ENCODE data around the gene CCDC116.
"Not testable (repeated sequence)": the region's sequence is repeated elsewhere in the genome, so short reads cannot be mapped to it uniquely, and the experiment has no call there.

Gene CCDC116

DNA sequence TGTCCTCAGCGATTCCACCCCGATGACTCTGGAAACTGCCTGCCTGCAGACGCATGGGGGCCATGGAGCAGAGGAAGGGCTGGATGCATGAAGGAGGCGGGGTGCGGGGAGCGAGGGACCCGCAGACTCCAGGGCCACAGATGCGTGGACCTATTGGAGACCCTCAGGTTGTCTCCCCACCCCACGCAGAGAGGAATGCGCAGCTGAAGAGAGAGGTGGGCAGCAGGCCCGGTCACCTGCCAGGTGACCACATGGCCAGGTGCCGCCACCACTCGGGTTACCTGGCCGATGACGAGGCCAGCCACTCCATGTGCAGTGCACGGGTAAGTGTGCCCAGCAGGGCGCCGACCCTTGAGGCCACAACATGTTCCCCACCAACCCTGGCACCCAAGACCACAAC, 371 bp downstream of the CCDC116 start:
- no peak for DNase-seq

DNA sequence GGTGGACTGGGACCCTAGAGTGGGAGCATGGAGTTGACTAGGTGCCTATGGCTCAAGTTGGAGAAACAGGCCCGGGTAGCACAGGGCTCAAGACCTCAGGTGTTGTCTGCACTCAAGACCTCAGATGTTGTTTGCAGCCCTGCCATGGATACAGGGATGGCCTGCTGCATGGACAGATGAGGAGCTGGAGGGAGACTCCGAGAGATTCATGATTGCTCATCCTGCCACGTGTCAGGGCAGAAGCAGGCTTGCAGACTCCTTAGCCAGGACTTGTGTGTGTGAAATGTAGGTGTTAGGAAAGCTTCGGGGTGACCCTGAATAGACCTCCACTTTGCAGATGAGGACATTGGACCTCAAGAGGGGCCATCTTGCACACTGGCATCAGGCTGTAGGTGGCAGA, 921 bp downstream of the CCDC116 start:
- no peak for DNase-seq

DNA sequence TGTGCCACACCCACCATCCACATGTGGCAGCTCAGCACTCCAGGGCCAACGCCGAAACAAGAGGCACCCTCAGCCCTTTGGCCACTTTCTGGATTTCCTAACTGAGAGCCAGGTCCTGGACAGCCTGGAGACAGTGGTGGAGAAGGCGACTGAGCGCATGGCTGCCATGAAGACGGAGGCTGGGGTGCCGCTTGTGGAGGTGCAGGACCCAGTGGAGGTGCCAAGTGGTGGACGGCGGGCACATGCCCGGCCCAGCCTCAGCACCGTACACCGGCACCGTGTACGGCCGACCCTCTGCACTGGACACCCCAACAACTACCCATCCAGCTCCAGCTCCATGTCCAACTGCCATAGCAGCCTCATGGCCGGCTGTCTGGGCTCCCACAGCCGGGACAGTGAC, 1.5 kb downstream of the CCDC116 start:
- no peak for DNase-seq

DNA sequence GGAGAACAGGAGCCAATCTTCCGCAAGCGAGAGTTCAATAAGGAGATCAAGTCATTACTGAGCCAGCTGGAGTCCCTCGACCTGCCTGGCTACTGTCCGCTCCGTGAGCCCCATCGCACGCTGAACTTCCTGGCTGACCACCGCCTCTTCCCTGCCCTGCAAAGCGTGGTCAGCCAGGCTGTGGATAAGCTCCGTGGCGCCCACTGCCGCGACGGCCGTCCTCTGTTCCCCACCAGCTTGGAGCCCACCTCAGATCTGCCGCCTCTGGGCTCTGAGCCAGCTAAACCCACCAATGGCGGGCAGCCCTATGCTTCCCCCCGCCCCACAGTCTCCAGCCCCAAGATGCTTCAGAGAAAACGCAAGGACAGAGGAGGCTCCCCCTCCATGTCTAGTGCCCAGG, 2.3 kb downstream of the CCDC116 start:
- no peak for DNase-seq

DNA sequence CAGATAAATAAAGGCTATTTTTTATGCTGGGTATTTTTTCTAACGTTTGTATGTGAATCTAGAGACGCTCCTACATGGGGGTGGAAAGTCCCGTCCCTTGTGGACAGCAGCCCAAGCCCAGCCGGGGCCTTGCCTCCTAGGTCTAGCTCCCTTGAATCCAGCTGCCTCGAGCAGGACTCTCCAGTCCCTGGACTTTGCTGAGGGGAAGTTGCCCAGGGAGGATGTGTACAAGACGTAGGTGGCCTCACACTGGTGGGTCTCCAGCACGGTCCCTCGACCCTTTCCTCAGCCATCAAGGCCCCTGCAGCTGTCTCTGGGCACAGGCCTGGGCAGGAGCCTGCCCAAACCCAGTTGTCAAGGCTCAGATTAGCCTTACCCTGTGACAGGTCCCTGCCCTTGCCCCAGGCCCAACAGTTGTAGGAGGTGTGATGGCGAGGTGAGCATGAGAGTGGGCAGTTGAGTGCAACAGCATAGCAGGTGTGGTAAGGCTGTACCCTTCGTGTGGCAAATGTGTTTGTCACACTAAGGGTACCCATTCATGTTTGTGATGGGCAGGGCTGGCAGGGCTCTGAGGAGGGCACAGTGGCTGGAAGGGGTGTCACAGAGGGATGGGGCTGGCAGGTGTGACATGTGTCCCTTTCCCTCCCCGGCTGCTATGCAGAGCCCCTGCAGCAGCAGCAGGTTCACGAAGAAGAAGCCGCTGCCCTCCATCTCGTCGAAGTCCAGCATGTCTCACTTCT, 3.4 kb downstream of the CCDC116 start:
- DNase-seq: no peak

DNA sequence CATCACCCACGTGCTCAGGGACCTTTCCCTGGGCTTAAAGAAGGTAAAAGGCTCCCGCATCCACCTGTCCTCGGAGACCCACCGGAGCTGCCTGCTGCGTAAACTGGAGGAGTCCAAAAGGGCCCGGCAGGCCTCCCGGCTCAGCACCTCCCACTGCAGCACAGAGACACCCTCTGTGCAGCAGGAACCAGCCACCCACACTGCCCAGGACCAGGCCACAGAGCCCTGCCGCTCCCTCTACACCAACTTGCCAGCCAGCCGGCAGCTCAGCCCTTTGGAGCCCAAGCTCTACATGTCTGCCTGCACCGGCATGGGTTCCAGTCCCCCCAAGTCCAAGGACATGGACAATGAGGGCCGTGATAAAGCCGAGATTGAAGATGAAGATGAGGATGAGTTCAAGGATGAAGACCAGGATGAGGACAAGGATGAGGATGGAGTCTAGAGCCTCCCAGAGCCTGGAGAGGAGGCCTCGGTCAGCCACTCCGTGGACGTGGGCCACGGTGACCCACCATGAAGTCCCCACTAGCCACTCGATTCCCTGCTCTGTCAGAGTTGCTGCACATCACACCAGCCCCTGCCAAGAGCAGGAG, 4.2 kb downstream of the CCDC116 start:
- no peak for DNase-seq

DNA sequence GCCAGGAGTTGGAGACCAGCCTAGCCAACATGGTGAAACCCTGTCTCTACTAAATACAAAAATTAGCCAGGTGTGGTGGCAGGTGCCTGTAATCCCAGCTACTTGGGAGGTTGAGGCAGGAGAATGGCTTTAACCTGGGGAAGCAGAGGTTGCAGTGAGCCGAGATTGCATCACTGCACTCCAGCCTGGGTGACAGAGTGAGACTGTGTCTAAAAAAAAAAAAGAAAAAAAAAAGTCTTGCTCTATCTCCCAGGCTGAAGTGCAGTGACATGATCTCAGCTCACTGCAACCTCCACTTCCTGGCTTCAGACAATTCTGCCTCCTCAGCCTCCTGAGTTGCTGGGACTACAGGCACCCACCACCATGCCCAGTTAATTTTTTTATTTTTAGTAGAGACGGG, 4.9 kb downstream of the CCDC116 start:
- DNase-seq: not testable (repeated sequence)

DNA sequence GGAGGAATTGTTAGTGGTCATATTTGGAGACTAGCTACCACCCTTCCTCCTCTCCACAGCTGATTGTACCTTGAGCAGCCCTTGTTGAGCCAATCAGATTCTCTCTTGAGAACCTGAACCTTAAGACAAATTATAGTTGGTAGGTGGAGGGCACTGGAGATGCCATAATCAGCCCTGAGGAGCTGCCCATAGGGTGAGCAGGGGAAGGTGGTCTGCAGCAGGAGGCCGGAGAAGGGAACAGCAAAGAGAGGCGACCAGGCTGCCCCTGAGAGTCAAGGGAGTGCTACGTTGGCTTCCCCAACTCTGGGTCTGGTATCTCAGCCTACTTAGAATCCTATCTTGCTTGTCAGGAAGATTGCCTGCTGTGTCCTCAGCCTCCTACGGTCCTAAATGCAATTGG, 6.8 kb downstream of the CCDC116 start:
- DNase-seq: no peak

DNA sequence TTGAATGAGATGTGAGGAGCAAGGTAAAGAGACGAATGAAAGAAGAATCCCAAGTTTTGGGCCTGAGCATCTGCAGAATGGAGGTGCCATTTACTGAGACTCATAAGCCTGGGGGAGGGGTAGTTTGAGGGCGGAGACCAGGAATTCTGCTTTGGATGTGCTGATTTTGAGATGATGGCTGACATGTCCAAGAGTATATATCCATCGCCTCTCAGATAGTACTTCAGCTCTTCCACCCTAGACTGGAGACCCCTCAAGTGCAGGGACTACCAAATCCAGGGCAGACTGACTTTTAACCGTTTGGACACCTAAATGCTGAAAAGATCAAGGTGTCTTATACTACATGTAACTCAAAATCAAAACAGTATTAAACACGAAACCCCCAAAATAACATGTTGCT, 8.2 kb downstream of the CCDC116 start:
- no peak for DNase-seq

DNA sequence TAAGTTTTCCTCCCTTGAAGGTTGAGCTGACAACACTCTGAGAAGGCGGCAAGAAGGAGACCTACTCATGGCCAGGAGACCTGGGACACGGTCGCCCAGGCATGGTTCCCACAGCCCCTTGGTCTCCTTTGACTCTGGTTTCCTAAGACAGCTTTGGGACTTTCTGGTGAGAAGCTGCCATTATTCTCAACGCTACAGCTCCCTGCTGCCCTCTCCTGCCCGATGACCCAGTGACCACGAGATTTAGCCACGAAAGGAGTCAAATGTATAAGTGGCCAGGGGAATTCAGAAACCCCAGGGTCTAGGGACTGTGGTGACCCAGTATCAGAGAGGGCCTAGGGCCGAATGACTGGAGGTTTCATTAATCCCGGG, 8.8 kb downstream of the CCDC116 start:
- DNase-seq: no peak

DNA sequence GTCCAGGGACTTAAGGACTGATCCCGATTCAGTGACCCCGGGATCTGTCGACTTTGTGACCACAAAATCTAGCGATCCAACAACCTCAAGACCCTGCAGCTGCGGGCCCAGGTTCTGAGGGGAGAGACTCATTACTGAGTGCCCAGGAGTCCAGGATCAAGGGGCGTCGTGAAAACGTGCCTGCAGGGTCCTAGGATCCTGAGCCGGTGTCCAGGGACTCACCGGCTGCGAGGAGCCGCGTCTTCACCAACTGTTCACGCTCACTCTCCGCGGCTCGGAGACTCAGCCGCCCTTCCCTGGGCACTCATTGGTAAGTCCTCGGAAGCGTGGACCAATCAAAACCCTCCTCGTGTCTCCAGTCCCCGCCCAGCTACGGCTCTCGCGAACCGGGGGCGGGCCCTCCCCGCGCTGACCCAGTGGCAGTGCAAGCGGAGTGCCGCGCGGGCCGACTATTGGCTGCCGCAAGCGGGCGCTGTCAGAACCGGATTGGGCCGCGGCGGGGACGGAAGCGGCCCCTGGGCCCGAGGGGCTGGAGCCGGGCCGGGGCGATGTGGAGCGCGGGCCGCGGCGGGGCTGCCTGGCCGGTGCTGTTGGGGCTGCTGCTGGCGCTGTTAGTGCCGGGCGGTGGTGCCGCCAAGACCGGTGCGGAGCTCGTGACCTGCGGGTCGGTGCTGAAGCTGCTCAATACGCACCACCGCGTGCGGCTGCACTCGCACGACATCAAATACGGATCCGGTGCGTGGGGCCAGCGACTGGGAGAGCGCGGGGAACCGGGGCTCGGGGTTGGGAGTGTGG, 9.4 kb downstream of the CCDC116 start, which contains the start of gene SDF2L1:
Gene SDF2L1, plus strand, starts transcription at position 514 of the 795 bp plus-strand sequence. Its CDS starts 35 bp downstream, at position 549.
- peak; percentile 98 for DNase-seq

DNA sequence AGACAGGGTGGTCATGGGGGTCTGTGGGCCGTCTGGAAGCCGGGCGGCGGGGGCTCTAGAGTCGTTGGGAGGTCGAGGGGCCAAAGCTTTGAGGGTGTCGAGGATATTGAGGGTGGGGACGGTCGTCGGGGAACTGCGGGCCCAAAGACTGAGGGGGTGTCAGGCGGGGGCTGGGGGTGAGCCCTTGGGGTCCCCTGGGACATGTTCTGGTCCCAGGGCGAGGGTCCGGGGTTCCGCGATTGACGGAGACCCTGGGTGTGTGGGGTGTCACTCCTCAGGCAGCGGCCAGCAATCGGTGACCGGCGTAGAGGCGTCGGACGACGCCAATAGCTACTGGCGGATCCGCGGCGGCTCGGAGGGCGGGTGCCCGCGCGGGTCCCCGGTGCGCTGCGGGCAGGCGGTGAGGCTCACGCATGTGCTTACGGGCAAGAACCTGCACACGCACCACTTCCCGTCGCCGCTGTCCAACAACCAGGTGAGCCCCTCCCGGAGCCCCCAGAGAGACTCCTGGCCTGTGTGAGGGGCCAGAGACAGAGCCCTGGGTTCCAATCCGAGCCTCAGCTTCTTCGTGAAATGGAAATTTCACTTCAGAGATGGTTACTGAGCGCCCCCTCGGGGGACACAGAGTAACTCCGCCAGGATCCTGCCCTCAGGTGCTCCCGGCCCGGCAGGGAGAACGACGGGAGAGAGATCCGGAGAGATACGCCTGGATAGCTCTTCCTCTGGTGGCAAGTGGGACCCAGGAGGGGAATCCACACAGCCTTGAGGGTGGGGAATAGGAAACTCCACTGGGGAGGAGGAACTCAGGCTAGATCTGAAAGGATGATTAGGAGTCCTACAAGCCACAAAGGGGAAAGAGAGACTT, 10.3 kb downstream of the CCDC116 start:
- peak; percentile 83 for DNase-seq

DNA sequence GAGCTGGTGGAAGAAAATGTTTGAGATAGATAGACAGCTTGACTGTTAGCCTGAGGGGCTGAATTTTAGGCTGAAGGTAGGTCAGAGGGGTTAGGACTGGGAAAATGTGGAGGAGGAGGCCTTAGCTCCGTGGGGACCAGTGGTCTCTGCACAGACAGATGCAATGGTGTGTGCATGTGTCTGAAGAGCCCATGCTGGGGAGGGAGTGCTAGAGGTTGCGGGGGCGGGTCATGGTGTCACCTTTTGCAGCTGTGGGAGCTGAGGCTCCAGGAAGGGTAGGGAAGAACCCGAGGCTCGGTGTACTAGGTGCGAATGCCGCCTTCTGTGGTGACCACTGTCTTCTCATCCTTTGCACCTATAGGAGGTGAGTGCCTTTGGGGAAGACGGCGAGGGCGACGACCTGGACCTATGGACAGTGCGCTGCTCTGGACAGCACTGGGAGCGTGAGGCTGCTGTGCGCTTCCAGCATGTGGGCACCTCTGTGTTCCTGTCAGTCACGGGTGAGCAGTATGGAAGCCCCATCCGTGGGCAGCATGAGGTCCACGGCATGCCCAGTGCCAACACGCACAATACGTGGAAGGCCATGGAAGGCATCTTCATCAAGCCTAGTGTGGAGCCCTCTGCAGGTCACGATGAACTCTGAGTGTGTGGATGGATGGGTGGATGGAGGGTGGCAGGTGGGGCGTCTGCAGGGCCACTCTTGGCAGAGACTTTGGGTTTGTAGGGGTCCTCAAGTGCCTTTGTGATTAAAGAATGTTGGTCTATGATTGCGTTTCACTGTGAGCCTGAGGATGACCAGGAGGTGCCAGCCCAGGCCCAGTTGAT, 11.2 kb downstream of the CCDC116 start:
- no peak for DNase-seq

DNA sequence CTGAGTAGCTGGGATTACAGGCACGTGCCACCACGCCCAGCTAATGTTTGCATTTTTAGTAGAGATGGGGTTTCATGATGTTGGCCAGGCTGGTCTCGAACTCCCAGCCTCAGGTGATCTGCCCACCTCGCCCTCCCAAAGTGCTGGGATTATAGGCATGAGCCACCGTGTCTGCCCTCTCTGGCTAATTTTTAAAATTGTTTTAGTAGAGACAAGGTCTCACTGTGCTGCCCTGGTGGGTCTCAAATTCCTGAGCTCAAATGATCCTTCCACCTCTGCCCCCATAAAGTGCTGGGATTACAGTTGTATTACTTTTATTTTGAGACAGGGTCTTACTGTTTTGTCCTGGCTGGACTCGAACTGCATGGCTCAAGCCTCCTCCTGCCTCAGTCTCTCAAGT, 13.0 kb downstream of the CCDC116 start:
- DNase-seq: not testable (repeated sequence)

DNA sequence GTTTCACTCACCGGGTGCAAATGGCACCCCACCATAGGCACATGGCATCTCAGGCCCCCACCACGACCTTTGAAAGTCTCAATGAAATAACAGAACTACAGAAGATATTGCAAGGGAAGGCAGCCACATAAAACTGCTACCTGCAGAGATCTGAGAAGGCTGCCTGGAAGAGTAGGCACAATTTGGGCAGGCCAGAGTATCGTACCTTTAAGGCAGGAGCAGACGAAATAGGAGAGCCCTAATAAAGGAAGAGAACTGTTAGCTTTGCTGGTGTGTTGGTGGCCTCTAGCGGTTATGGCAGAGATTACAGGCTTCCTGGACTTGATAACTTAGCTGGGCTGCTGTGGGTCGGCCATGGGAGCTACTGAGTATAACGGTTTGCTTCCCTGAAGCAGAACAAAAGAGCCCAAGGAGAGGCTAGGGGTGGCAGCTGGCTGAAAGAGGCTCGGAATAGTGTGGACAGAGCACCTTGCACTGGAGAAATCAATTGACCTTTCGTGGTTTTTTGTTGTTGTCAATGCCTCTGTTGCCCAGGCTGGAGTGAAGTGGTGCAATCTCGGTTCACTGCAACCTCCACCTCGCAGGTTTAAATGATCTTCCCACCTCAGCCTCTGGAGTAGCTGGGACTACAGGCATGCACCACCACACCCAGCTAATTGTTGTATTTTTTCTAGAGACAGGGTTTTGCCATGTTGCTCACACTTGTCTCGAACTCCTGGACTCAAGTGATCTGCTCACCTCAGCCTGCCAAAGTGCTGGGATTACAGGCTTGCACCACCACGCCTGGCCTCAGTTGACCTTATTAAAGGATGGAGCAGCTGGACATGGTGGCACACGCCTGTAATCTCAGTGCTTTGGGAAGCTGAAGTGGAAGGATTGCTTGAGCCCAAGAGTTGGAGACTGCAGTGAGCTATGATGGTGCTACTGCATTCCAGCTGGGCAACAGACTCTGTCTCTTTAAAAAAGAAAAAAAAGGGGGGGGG, 14.3 kb downstream of the CCDC116 start:
- peak; percentile 78 for DNase-seq

DNA sequence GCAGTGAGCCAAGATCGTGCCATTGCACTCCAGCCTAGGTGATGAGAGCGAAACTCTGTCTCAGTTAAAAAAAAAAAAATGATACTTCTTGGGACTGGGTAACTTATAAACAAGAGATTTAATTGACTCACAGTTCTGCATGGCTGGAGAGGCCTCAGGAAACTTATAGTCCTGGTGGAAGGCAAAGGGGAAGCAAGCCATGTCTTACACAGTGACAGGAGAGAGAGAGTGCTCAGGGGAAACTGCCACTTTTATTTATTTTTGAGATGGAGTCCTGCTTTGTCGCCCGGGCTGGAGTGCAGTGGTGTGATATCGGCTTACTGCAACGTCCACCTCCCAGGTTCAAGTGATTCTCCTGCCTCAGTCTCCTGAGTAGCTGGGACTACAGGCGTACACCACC, 17.7 kb downstream of the CCDC116 start:
- DNase-seq: no peak

DNA sequence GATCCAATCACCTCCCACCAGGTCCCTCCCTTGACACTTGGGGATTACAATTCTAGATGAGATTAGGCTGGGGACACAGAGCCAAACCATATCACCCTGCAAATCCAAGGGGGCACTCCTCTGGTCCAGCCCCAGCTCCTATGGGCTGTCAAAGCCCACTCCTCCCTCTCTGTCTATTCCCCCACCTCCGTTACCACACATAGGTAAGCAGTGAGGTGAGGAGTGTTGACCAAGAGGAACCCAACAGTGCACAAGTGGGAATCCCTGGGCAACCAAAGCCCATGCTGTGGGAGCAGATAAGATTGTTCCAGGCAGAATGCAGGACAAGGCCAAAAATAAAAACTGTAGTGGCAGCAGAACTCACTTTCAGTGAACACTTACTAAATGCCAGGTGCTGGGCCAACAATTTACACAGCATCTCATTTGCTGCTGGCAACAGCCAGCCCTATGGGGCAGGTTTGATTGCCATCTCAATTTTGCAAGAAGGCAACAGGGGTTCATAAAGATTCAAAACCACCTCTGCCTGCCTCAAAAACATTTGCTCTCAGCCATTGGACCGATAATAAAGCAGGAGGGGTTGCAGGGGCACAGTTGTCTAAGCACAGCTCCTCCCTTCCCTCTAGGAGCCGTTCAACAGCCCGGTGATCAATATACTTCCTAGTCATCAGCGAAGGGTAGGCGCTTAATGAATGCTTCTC, 18.4 kb downstream of the CCDC116 start:
- no peak for DNase-seq

DNA sequence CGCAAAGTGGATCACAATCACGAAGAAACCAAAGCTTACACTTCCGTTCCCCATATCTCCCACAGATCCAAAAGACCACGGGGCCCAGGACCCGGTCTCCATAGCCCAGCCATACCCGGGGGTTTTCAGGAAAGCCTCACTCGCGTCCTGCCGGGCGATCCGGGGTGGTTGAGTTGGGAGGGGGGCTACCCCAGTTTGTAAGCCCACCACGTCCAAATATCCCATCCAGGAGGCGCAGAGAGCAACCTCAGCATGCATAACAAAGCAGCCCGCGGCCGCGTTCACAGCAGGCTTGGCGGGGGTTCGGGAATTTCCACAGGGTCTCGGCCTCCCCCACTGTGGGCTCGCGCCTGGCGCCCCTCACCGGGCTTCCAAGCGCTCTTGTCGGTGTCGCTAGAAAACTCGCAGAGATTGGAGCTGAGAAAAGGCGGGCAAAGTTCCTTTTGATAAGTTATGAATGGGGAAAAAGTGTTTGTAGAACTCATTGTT, 19.0 kb downstream of the CCDC116 start:
- peak; percentile 63 for DNase-seq

DNA sequence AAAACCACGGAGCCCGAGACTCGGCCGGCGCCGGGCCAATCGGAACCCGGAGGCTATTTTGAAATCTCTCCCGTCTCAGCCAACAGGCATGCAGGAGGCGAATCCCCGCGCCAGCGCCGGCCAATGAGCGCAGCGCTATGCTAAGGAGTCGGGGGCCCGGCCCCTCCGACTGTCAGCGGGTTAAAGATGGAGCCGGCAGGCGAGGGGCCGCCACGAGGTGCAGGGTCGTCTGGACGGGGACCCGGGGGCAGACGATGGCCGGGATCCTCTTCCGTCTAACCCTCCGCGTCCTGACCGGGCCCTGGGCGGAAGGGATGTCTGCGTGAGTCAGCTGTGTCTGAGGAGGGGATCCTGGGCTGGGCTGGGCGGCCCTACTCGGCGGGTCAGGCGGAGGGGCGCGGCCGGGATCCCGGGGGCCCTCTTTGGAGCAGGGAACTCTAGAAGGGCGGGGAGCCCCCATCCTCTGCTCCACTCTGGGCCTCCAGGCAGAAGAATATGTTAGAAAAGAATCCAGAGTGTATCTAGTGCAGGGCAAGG, 19.5 kb downstream of the CCDC116 start:
- DNase-seq: peak; percentile 95
